Breast epithelium (tissue), 3 donors: ENCODE results near the gene NPHP4.

Source experiments
- CTCF ChIP-seq, 3 donors: fragments of 450-650 bp; IDR thresholded peaks; one replicate each; pipeline ENCODE4 v1.5.1; 2016 to 2017; ENCODE audit warnings: antibody characterized with exemption in 3 of 3, mild to moderate bottlenecking in 3 of 3, moderate library complexity in 3 of 3
- POLR2A ChIP-seq: fragments of 450-650 bp; IDR thresholded peaks from one replicate; pipeline ENCODE4 v1.6.1; 2016; ENCODE audit warnings: antibody characterized with exemption, mild to moderate bottlenecking, moderate library complexity
- POLR2AphosphoS5 ChIP-seq, 3 donors: sonication (generic); formaldehyde crosslinking; IDR thresholded peaks; one replicate each; pipeline ENCODE4 v1.6.1; 2017; ENCODE audit warnings: antibody characterized with exemption in 3 of 3

GRCh38 chr1:5889901-5890300 lies 102.3 kb downstream of the NPHP4 start:
- TF ChIP-seq POLR2A: no peak
- TF ChIP-seq CTCF (IDR thresholded peaks at IDR 0.05): no peak
- no peak for TF ChIP-seq POLR2AphosphoS5 (IDR thresholded peaks at IDR 0.05)
